GM19324 (cell line): ENCODE results near the gene TVP23C.

Source experiments
- ATAC-seq: cut with Tn5 transposase; IDR thresholded peaks from one replicate; pipeline ENCODE4 v1.9.1; 2021; ENCODE audit warnings: mild to moderate bottlenecking, moderate library complexity; ENCODE audit not compliant: unreplicated experiment, low FRiP score

Gene TVP23C

DNA sequence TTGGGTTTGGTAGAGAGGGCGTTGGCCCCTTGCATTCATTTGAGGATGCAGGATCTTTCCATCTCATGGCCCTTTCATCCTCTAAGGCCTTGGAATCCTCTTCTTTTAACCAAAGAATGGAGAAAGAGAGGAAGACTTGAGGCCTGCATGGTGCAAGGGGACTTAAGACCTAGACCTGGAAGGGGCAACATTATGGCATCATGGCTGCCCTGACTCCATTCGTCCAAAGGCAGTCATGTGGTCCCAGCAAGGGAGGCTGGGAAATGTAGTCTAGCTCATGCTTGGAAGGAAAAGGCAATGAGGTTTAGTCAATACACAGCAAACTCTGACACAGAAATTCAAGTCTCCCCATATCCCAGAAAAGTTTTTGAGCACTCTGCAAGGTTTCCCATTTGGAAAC is 65.2 kb downstream of the TVP23C start:
- no peak for ATAC-seq

DNA sequence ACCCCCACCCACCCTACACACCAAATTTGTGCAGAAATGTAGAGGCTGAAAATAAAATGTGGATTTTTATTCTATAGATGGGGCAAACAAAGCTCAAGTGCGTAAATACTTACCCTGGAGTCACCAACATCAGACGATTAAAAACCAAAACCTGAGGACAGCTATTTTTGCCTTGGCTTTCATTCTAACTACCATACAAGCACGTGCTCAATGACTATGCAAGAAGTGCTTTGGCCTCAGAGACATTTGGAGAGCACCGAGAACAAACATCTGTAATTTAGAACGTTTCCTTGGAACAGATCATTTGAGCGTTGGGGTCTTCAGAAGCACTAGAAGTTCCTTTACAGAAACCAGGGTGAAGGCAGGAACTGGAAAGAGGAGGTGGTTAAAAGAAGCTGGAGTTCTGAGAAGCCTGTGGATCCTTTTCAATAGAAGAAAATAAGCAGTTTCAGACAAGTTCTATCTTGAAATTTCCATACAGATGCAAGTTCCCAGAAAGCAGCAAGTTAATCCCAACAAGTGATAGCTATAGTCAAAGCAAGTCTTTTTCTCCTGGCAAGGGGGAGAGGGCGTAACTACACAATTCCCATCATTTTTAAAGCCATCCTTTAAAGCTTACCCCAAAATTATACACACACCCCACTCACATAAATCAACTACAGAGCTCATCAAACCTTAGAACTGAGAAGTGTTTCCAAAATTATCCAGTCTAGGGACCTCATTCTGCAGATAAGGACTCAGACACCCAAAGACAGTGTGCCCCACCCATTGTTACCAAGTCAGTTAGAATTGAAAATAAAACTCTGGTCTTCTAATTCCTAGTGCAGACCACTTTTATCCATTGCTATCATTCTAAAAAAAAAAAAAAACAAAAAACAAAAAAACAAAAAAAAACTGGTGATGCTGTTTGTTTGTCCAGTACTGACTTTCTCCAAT is 66.3 kb downstream of the TVP23C start:
- ATAC-seq = no peak

DNA sequence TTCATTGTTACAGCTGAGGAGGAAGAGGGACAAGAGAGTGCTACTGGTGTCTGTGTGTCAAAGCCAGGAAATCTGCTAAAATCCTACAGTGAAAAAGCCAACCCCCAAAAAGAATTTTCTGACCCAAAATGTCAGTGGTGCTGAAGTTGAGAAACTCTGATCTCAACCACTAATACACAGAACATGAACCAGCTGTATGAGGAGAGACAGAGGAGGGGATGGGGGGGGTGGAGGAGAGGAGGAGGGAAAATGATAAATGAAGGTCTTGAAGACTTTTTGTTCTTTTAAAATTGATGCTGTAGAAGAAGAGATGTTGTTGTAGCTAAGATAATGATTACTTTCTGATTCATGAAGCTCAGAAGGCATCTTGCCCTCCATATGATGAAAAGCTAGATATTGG is 68.5 kb downstream of the TVP23C start:
- no peak for ATAC-seq

DNA sequence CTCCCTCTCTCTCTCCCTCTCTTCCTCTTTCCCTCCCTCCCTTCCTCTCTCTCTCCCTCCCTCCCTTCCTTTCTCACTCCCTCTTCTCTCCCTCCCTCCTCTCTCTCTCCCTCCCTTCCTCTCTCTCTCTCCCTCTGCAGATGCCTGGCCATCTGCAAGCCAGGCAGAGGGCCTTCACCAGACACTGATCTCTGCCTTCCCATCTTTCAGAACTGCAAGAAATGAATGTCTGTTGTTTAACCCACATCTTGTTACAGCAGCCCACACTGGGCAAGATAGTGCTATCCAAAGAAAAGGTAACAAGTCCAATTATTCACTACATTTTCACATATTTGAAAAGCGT is 69.6 kb downstream of the TVP23C start:
- no peak for ATAC-seq

DNA sequence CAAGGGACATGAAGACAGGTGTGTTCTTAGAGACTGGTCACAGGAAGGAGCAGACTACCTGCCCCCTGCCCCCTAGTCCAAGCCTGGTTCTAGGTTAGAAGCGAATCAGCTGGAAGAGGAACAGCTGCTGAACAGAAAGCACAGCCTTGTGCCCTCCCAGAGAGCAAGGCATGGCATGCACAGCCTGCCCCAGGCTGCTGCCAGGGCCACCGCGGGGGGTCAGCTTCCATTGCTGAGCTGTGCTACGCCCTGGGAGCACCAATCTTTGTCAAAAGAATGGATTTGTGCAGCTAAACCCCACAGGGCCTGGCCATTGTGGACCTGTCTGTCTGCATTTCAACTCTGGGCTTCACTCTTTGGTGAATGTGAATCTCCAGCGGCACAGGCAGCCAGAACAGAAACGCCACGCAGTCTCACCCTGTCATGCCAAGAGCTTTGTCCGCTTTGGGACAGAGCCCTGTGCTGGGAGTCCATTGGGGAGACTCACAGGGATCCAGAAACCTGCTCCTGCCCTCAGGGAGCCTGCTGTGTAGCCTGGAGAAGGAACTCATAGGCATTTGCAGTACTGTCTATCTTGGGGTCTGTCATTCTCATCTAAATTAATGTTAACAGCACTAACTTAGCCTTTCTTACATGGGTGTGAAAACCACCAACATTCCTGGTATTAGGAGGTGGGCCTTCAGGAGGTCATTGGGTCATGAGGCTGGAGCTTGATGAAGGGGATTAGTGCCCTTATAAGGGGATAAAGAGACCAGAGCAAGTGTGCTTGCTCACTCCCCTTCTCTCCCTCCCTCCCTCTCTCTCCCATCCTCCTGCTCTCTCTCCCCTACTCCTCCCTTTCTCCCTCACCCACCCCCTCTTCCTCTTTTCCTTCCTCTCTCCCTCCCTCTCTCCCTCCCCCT is 70.2 kb downstream of the TVP23C start:
- ATAC-seq = no peak

DNA sequence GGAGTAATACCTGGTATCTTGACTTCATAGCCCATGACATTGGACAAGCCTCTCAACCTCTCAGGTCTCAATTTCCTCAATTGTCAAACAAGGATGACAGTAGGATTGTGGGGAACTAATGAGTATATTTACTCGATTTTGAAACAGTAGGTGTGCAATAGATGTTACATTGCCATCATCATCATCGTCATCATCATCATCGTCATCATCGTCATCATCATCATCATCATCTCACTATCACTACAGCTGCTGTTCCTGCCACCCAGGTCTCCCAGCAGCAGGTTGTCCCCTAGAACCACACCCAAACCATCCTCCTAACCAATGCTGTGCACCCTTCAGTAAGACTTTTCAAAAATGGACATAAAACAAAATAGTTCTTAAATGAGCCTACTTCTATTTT is 71.1 kb downstream of the TVP23C start:
- no peak for ATAC-seq

DNA sequence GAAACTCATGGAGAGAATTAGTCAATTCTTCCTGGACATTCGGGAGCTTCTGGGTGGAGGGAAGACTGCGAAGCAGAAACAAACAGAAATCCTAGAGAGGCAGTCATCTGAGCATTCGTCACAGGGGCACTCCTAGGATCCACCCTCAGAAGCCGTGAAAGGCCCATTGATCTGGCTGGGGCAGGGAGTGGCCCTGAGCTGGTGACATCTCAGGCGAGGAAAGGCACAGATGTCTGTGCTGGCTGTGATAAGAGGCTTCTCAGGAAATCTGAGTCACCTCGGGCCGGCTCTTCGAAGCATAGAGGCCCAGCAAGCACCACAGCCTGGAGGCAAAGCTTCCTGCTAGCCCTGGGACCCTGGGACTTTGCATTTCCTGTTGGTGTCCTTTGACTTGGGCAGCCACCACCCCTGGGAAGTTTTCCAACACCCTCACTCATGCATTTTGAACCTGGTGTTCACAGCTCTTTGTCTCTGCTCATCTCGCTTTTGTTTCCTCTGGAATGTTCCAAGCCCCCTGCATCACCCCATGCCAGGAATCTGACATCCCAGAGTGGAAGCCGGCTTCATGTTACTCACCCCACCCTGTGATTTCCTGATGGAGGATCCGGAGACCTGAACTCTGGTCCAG is 72.5 kb downstream of the TVP23C start:
- ATAC-seq = no peak

DNA sequence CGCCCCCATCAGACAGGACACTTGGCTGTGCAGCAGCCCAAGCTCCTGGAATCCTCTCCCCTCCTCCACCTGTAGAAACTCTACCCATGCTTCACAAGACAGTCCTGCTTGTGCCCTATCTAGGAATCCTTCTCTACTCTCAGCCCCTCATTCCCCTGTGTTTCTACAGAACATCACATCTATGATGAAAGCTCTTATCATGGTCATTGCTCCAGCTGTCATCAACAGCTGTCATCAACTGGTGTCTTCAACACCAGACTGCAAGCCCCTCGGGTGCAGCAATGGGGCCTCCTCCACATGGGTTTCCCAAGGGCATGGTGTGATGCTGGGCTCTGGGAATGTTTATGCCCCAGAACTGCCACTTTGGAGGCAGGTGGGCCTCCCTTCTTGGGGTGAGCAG is 74.7 kb downstream of the TVP23C start:
- ATAC-seq = no peak

DNA sequence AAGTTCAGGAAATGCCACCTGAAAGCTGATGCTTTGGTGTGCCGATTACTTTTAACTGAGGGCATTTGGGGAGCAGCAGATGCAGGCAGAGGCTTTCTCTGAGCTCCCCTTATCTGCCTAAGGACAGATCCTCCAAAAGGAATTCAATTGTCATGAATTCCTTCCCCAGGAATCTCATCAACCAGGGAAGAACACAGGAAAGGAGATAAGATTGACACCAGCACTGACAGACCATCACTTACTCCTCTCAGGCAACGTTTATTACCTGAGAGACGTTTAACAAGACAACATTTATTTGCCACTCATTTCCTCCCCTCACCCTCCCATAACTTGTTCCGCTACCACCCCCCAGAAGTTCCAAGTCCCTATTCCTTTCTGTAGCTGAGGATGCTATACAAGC is 78.2 kb downstream of the TVP23C start:
- ATAC-seq = no peak

DNA sequence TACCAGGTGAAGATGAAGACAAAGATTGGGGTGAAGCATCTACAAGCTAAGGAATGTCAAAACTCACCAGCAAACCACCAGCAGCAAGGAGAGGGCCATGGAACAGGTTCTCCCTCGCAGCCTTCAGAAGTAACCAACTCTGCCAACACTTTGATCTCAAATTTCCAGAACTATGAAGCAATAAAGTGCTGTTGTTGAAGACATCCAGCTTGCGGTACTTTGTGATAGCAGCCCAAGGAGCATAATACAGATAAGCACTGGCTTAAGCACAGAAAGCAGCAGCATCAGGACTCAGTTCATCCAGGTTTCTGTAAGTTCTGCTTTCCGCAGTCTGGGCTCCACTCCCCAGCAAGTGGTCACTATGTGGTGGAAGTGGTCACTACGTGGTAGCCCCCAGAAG is 79.9 kb downstream of the TVP23C start:
- ATAC-seq = no peak

DNA sequence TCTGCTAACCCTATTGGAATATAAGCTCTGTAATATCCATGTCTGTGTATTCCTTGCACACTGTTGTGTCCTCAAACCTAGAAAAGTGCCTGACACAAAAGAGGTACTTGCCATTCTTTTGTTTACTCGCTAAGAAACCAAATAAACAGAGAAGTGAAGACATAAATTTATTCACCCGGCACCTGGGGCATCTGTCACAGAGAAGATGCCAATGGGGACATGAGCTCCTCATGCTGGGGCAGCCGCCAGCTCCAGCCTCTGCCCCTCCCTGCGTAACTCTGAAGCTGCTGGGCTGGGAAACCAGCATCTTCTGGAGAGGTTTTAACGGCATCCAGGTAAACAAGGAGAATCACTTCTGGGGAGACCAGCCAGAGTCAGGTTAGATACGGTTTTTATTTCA is 80.8 kb downstream of the TVP23C start:
- ATAC-seq = no peak

DNA sequence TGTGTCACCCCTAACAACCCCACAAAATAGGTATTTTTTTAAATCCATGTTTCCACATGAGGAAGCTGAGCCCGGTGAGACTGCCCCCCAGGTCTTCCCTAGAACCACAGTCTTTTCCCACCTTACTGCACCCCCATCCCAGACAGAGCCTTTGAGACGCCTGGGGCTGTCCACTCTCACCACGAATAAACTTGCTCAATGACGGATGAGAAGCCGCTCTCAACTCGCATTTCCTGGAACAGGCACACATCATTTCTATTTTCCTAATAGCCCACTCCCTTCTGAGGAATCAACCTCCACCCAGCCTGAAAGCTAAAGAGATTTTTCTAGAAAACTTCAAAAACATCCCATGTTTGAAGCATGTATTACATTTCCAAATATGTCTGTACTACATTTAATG is 81.8 kb downstream of the TVP23C start:
- no peak for ATAC-seq

DNA sequence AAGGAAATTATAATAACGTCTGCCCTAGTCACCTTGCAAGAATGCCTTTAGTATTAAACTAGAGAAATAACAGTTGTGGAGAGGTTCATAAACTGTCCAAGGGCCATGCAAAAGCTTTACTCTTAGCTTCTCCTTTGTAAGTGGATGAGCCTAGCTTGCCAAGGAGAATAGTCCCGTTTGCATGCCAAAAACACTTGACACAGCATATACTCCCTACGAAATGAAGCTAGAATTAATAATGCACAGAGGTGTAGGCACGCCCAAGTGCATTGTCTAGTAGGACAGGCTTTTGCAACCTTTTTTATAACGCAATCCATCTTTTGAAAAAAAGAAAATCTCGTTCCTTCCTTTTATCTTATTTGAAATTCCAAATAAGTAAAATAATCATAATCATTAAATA is 83.1 kb downstream of the TVP23C start:
- no peak for ATAC-seq

DNA sequence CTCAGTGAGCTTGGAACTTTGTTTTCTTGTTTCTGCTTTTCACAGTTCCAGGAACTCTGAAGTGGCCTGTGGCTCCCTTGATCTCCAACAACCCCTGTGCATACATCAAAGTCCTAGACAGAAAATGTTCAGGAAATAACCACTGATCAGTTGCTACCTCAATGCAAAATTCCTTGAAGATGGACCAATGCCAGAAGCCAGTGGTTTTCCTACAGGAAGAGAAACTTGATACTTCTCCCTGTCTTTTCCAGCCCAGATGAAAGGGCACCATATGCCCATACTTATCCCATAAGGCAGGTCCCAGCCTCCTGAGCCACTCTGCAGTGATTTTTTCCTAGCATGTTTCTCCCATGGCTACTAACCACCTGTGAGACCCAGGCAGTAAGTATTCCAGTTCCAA is 83.6 kb downstream of the TVP23C start:
- no peak for ATAC-seq

DNA sequence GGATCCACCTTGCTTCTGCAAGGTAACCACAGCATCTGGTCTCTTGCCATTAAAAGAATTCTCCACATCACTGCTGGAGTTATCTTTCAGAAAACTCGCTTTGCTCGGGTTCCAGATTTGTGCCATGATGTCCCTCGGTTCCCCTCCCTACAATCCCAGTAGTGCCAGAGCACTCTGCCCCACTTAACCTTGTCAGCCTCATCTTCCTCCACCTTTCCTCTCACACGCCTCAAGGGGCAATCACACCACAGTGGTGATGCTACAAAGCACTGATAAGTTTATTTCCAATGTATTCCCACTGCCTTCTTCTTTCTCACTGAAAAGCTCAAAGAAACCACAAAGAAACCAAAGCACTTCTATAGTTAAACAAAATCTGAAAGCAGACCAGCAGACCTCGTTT is 84.4 kb downstream of the TVP23C start:
- no peak for ATAC-seq

DNA sequence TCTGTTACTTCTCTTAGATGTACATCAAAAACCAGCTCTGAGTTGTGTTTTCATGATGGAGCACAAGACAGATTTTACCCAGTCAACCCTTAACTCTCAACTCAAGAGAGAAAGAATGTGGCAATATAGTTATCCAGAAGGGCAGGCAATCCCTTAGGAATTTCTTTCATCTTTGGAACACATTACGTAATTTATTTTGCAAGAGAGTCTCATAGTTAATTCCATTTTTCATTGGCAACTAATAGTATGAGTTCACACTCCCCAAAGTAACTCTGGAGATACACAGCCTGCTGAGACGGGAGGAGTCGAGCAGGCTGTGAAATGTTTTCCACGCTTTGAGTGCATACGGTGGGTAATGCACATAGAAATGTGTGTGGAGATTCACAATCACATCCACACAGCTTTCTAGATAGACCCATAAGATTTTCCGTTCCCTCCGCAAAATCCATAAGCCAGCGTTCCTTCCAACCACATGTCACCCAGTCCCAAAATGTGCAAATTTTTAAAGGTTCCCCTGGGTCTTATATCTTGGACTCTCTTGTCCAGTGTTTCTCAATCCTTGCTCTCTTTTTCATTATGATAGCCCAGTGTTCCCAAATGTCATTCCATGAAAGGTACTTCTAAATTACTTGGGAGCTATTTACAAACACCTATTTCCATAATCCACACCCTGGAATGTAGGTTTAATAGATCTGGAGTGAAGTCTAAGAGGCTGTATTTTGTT is 87.5 kb downstream of the TVP23C start:
- no peak for ATAC-seq

DNA sequence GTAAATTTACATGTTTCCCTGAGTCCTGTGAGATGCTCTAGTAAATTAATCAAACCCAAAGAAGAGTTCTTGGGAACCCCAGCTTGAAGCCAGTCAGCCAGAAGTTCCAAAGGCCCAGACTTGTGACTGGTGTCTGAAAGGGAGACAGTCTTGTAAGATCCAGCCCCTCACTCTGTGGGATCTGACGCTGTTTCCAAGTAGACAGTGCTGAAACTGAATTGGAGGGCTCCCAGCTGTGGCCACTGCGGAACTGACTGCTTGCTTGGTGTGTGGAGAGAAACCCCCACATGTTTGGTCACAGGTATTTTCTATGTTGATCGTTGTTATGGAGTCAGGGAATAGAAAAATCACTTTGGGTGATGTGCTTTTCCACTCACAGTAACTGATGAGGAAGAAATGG is 90.4 kb downstream of the TVP23C start:
- ATAC-seq = no peak

DNA sequence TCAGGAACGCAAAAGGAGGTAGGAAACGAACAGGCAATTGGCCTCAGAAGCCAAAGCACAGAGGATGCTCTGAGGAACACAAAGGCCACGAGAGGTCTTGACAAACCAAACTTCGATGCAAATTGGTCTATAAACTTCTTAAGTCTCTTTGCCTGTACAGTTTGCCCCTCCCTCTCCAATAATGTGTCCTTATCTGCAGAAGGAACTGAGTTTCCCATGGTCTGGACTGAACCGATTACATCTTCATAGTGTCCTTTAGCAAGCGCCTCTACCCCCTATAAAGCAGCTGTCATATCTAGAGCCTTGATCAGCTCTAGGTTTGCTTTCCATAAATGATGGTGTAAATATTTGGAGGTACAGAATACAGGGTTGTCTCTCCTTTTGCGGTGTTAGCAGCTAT is 92.7 kb downstream of the TVP23C start:
- ATAC-seq = no peak

DNA sequence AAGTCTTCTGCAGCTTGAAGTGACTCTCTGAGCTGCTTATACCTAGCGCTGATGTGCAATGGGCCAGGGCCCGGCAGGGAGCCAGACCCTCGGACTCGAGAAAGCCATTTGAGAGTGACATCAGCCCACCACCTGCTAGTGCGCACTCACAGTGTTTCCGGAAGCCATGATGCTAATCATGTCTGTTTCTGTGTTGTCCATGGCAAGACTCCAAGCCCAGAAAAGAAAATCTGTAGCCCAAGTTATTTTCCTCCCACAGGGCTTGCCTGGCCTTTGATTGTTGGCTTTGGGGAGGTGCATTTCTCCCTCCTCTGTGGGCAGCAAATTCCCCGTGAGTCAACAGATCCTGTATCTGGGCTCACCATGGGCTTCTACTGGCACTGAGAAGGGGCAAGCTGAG is 94.0 kb downstream of the TVP23C start:
- no peak for ATAC-seq

DNA sequence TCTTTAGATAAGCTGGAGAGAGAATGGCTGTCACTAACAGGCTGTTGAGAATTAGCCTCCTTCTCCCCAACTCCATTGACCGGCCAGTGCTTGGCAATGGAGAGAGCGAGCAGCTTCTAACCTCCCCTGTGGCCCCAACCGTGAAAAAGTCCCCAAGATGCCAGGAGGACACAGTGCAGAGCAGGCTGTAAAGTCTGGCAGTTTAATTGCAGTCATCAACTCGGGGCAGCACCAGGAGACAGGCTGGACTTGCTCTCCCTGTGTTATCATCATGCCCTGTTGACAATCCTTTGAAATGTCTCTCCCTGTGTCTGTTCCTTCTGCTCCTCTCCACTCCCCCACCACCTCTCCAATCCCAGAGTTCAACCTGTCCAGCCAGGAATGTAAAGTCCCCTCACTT is 95.2 kb downstream of the TVP23C start:
- ATAC-seq = no peak

DNA sequence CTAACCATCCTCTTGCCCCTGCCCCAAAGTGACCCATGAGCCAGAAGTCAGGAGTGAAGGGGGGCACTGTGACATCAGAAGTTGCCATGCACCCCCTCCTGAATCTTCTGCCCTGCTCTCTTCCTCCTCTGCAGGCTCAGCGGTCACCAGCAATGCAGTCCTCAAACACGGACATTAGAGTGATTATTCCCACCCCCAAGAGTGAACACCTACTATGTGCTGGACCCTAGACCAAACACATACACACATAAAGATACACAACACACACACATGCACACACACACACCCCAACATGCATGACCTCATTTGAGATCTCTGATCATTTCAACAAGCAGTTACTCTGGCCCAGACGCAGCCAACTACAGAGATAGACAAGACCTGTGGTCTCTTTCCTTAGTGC is 95.7 kb downstream of the TVP23C start, which contains the start of gene CDRT4:
TSS of gene CDRT4 (minus strand) at position 30 of the 400 bp plus-strand sequence. CDS start 27,383 bp downstream, outside the sequence.
- no peak for ATAC-seq
